ENCODE results near the gene ARSI.

DNA sequence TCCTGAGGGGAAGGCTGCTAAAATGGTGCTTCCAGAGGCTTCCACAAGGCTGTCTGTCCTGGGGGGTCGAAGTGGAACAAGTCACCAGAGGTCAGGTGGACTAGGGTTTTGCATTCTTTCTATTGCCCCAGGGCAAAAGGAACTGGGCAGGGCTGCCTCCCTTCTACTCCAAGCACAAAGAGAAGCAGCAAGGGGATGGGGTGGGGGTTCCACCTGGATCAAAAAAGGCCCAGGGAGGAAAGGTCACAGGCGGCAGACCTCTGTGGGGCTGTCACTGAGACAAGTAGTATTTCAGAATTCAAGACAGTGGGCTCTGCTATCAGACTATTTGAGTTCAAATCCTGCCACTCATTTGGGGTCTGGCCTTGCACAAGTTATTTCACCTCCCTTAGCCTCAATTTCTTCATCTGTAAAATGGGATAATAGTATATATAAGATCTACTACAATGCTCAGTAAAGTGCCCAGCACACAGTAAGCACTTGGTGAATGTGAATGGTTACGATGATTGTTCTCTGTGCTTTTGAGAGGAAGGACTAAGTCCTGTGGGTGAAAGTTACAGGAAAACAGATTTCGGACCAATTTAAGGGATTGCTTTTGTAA is 1.9 kb upstream of the ARSI start:
- TF ChIP-seq YY1 (IDR thresholded peaks at IDR 0.05; ENCODE audit: low read depth), result no peak
- TF ChIP-seq, protein P1, sequence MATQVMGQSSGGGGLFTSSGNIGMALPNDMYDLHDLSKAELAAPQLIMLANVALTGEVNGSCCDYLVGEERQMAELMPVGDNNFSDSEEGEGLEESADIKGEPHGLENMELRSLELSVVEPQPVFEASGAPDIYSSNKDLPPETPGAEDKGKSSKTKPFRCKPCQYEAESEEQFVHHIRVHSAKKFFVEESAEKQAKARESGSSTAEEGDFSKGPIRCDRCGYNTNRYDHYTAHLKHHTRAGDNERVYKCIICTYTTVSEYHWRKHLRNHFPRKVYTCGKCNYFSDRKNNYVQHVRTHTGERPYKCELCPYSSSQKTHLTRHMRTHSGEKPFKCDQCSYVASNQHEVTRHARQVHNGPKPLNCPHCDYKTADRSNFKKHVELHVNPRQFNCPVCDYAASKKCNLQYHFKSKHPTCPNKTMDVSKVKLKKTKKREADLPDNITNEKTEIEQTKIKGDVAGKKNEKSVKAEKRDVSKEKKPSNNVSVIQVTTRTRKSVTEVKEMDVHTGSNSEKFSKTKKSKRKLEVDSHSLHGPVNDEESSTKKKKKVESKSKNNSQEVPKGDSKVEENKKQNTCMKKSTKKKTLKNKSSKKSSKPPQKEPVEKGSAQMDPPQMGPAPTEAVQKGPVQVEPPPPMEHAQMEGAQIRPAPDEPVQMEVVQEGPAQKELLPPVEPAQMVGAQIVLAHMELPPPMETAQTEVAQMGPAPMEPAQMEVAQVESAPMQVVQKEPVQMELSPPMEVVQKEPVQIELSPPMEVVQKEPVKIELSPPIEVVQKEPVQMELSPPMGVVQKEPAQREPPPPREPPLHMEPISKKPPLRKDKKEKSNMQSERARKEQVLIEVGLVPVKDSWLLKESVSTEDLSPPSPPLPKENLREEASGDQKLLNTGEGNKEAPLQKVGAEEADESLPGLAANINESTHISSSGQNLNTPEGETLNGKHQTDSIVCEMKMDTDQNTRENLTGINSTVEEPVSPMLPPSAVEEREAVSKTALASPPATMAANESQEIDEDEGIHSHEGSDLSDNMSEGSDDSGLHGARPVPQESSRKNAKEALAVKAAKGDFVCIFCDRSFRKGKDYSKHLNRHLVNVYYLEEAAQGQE (IDR thresholded peaks at IDR 0.05; ENCODE audit: low read depth, low read length), result no peak
- TF ChIP-seq, protein P2, sequence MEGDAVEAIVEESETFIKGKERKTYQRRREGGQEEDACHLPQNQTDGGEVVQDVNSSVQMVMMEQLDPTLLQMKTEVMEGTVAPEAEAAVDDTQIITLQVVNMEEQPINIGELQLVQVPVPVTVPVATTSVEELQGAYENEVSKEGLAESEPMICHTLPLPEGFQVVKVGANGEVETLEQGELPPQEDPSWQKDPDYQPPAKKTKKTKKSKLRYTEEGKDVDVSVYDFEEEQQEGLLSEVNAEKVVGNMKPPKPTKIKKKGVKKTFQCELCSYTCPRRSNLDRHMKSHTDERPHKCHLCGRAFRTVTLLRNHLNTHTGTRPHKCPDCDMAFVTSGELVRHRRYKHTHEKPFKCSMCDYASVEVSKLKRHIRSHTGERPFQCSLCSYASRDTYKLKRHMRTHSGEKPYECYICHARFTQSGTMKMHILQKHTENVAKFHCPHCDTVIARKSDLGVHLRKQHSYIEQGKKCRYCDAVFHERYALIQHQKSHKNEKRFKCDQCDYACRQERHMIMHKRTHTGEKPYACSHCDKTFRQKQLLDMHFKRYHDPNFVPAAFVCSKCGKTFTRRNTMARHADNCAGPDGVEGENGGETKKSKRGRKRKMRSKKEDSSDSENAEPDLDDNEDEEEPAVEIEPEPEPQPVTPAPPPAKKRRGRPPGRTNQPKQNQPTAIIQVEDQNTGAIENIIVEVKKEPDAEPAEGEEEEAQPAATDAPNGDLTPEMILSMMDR (IDR thresholded peaks at IDR 0.05), result no peak
- TF ChIP-seq SIN3A (IDR thresholded peaks at IDR 0.05; ENCODE audit: borderline replicate concordance, low read depth, low read length), result no peak
- no peak for TF ChIP-seq TAF1 (IDR thresholded peaks at IDR 0.05; ENCODE audit: borderline replicate concordance, low read depth, low read length)
- no peak for TF ChIP-seq EZH2phosphoT487 (IDR thresholded peaks at IDR 0.05; ENCODE audit: borderline replicate concordance, low read depth)
